HEK293 (cell line): ENCODE results near the gene MTCH2.

Source experiments
- GLIS2 ChIP-seq: fragments of 450-650 bp; formaldehyde crosslinking; IDR thresholded peaks from 2 replicates; pipeline ENCODE4 v1.5.1; 2016; ENCODE audit warnings: missing biosample characterization, missing genetic modification characterization
- OSR2 ChIP-seq: fragments of 450-650 bp; formaldehyde crosslinking; IDR thresholded peaks from 2 replicates; pipeline ENCODE4 v1.5.1; 2016; ENCODE audit warnings: missing biosample characterization, missing genetic modification characterization
- REPIN1 ChIP-seq: fragments of 450-650 bp; formaldehyde crosslinking; IDR thresholded peaks from 2 replicates; pipeline ENCODE4 v1.5.1; 2017; ENCODE audit warnings: missing biosample characterization, missing genetic modification characterization, low read depth
- SP2 ChIP-seq: fragments of 450-650 bp; formaldehyde crosslinking; IDR thresholded peaks from 2 replicates; pipeline ENCODE4 v1.5.1; 2016; ENCODE audit warnings: missing biosample characterization, missing genetic modification characterization
- ZBTB8A ChIP-seq: fragments of 450-650 bp; formaldehyde crosslinking; IDR thresholded peaks from 2 replicates; pipeline ENCODE4 v1.5.1; 2016; ENCODE audit warnings: missing biosample characterization, missing genetic modification characterization
- ZFP41 ChIP-seq: fragments of 450-650 bp; formaldehyde crosslinking; IDR thresholded peaks from 2 replicates; pipeline ENCODE4 v1.5.1; 2016; ENCODE audit warnings: missing biosample characterization, missing genetic modification characterization, borderline replicate concordance
- ZNF184 ChIP-seq: fragments of 450-650 bp; IDR thresholded peaks from 2 replicates; pipeline ENCODE4 v1.5.1; 2018; ENCODE audit warnings: missing biosample characterization, mild to moderate bottlenecking, missing genetic modification characterization
- ZNF19 ChIP-seq: fragments of 450-650 bp; formaldehyde crosslinking; IDR thresholded peaks from 2 replicates; pipeline ENCODE4; 2016; ENCODE audit warnings: missing biosample characterization, missing genetic modification characterization, low read depth
- ZNF214 ChIP-seq: fragments of 450-650 bp; formaldehyde crosslinking; IDR thresholded peaks from 2 replicates; pipeline ENCODE4 v1.5.1; 2017; ENCODE audit warnings: missing biosample characterization, mild to moderate bottlenecking, missing genetic modification characterization, borderline replicate concordance
- ZNF24 ChIP-seq: fragments of 450-650 bp; formaldehyde crosslinking; IDR thresholded peaks from 2 replicates; pipeline ENCODE4 v1.5.1; 2016; ENCODE audit warnings: missing biosample characterization, missing genetic modification characterization
- ZNF266 ChIP-seq: fragments of 450-650 bp; formaldehyde crosslinking; IDR thresholded peaks from 2 replicates; pipeline ENCODE4 v1.5.1; 2016; ENCODE audit warnings: missing biosample characterization, missing genetic modification characterization, low read depth
- ZNF324 ChIP-seq: fragments of 450-650 bp; formaldehyde crosslinking; IDR thresholded peaks from 2 replicates; pipeline ENCODE4 v1.5.1; 2016; ENCODE audit warnings: missing biosample characterization, missing genetic modification characterization
- ZNF341 ChIP-seq: fragments of 450-650 bp; formaldehyde crosslinking; IDR thresholded peaks from 2 replicates; pipeline ENCODE4; 2016; ENCODE audit warnings: low read depth, missing biosample characterization, missing genetic modification characterization
- ZNF366 ChIP-seq: fragments of 450-650 bp; formaldehyde crosslinking; conservative IDR thresholded peaks from 2 replicates; pipeline ENCODE4 v1.5.1; 2016; ENCODE audit warnings: missing biosample characterization, missing genetic modification characterization
- ZNF501 ChIP-seq: fragments of 450-650 bp; formaldehyde crosslinking; IDR thresholded peaks from 2 replicates; pipeline ENCODE4 v1.5.1; 2016; ENCODE audit warnings: missing biosample characterization, missing genetic modification characterization
- ZNF530 ChIP-seq: fragments of 450-650 bp; formaldehyde crosslinking; IDR thresholded peaks from 2 replicates; pipeline ENCODE4 v1.5.1; 2016; ENCODE audit warnings: low read depth, missing biosample characterization, missing genetic modification characterization
- ZNF561 ChIP-seq: fragments of 450-650 bp; IDR thresholded peaks from 2 replicates; pipeline ENCODE4 v1.5.1; 2018; ENCODE audit warnings: missing biosample characterization, missing genetic modification characterization, borderline replicate concordance
- ZNF600 ChIP-seq: fragments of 450-650 bp; formaldehyde crosslinking; IDR thresholded peaks from 2 replicates; pipeline ENCODE4 v1.5.1; 2016; ENCODE audit warnings: missing biosample characterization, missing genetic modification characterization
- ZNF623 ChIP-seq: fragments of 450-650 bp; formaldehyde crosslinking; IDR thresholded peaks from 2 replicates; pipeline ENCODE4 v1.5.1; 2016; ENCODE audit warnings: missing biosample characterization, missing genetic modification characterization
- ZNF664 ChIP-seq: fragments of 450-650 bp; formaldehyde crosslinking; IDR thresholded peaks from 2 replicates; pipeline ENCODE4 v1.5.1; 2016; ENCODE audit warnings: missing biosample characterization, missing genetic modification characterization
- ZNF707 ChIP-seq: fragments of 450-650 bp; formaldehyde crosslinking; IDR thresholded peaks from 2 replicates; pipeline ENCODE4 v1.5.1; 2016; ENCODE audit warnings: missing biosample characterization, missing genetic modification characterization
- ZNF747 ChIP-seq: fragments of 450-650 bp; formaldehyde crosslinking; IDR thresholded peaks from 2 replicates; pipeline ENCODE4 v1.5.1; 2016; ENCODE audit warnings: missing biosample characterization, missing genetic modification characterization
- ZNF776 ChIP-seq: fragments of 450-650 bp; formaldehyde crosslinking; IDR thresholded peaks from 2 replicates; pipeline ENCODE4 v1.5.0; 2017; ENCODE audit warnings: missing biosample characterization, missing genetic modification characterization, borderline replicate concordance
- TF ChIP-seq, protein P1 (sequence below): fragments of 450-650 bp; formaldehyde crosslinking; IDR thresholded peaks from 2 replicates; pipeline ENCODE4 v1.5.1; 2017; ENCODE audit warnings: missing biosample characterization, missing genetic modification characterization
- TF ChIP-seq, protein P2 (sequence below): fragments of 450-650 bp; formaldehyde crosslinking; conservative IDR thresholded peaks from 2 replicates; pipeline ENCODE4 v1.5.1; 2016; ENCODE audit warnings: low read depth, missing biosample characterization, missing genetic modification characterization
- TF ChIP-seq, protein P3 (sequence below): fragments of 450-650 bp; formaldehyde crosslinking; IDR thresholded peaks from 2 replicates; pipeline ENCODE4 v1.5.1; 2016; ENCODE audit warnings: missing biosample characterization, missing genetic modification characterization
- TF ChIP-seq, protein P4 (sequence below): fragments of 450-650 bp; formaldehyde crosslinking; IDR thresholded peaks from 2 replicates; pipeline ENCODE4 v1.5.1; 2016; ENCODE audit warnings: missing biosample characterization, missing genetic modification characterization
- TF ChIP-seq, protein P5 (sequence below): fragments of 450-650 bp; formaldehyde crosslinking; IDR thresholded peaks from 2 replicates; pipeline ENCODE4 v1.5.1; 2016; ENCODE audit warnings: missing biosample characterization, missing genetic modification characterization
- TF ChIP-seq, protein P6 (sequence below): fragments of 450-650 bp; formaldehyde crosslinking; IDR thresholded peaks from 2 replicates; pipeline ENCODE4 v1.5.1; 2017; ENCODE audit warnings: missing biosample characterization, missing genetic modification characterization

The MTCH2 gene

DNA sequence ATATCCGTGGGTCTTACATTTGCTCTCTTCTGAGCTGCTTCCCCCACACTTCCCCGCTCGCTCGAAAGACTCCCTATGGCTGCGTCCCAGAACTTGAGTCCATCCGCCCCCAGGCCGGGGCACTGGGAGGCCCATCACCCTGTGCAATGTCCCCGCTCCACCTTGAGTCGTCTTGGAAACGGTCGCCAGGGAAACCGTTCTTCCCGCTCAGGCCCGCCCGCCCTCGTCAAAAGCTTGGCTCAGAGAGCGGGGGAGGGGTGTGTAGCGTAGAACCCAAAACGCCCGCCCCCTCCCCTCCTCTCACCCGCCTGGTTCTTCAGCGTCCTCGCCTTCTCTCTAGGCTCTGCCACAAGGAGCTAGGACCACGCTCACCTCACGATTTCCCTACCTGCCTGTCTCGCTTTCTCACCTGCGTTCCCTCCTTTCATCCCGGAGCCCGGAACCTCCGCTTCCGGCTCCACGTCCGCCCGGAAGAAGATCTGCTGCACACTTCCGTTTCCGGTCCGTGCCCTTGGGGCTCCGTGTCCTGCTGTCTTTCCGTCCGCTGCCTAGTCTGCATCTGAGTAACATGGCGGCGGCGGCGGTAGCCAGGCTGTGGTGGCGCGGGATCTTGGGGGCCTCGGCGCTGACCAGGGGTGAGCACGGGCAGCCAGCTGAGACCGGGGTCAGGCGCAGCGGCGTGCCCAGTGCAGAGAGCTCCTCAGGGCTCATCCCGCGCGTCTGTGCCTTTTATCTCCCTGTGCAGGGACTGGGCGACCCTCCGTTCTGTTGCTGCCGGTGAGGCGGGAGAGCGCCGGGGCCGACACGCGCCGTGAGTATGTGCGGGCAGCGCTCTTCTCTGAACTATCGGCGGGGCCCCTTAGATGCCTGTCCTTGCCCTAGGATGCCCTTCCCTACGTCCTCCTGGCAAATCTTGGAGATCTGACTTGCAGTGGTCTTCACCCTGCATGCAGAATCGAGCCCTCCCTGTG is 63.5 kb downstream of the MTCH2 start, which contains the start of the genes KBTBD4 and NDUFS3 (continued):
- TF ChIP-seq REPIN1 (tag by site-specific recombination) = peak; percentile 99
- no peak for TF ChIP-seq ZNF19 (tag by site-specific recombination)
- TF ChIP-seq OSR2 (tag by site-specific recombination) = 0 out of 2 replicates have a peak, but pooled peaks have one; percentile 39
- TF ChIP-seq ZNF184 = no peak
- peak; percentile 100 for TF ChIP-seq ZNF324 (tag by site-specific recombination)
- peak; percentile 100 for TF ChIP-seq ZNF341 (tag by site-specific recombination)
- TF ChIP-seq, protein P1, sequence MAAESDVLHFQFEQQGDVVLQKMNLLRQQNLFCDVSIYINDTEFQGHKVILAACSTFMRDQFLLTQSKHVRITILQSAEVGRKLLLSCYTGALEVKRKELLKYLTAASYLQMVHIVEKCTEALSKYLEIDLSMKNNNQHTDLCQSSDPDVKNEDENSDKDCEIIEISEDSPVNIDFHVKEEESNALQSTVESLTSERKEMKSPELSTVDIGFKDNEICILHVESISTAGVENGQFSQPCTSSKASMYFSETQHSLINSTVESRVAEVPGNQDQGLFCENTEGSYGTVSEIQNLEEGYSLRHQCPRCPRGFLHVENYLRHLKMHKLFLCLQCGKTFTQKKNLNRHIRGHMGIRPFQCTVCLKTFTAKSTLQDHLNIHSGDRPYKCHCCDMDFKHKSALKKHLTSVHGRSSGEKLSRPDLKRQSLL = peak; percentile 80
- TF ChIP-seq, protein P2, sequence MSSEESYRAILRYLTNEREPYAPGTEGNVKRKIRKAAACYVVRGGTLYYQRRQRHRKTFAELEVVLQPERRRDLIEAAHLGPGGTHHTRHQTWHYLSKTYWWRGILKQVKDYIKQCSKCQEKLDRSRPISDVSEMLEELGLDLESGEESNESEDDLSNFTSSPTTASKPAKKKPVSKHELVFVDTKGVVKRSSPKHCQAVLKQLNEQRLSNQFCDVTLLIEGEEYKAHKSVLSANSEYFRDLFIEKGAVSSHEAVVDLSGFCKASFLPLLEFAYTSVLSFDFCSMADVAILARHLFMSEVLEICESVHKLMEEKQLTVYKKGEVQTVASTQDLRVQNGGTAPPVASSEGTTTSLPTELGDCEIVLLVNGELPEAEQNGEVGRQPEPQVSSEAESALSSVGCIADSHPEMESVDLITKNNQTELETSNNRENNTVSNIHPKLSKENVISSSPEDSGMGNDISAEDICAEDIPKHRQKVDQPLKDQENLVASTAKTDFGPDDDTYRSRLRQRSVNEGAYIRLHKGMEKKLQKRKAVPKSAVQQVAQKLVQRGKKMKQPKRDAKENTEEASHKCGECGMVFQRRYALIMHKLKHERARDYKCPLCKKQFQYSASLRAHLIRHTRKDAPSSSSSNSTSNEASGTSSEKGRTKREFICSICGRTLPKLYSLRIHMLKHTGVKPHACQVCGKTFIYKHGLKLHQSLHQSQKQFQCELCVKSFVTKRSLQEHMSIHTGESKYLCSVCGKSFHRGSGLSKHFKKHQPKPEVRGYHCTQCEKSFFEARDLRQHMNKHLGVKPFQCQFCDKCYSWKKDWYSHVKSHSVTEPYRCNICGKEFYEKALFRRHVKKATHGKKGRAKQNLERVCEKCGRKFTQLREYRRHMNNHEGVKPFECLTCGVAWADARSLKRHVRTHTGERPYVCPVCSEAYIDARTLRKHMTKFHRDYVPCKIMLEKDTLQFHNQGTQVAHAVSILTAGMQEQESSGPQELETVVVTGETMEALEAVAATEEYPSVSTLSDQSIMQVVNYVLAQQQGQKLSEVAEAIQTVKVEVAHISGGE (tag by site-specific recombination) = peak; percentile 100
- peak; percentile 94 for TF ChIP-seq SP2 (tag by site-specific recombination)
- TF ChIP-seq ZNF530 (tag by site-specific recombination) = no peak
- no peak for TF ChIP-seq ZNF214 (tag by site-specific recombination)
- TF ChIP-seq, protein P3, sequence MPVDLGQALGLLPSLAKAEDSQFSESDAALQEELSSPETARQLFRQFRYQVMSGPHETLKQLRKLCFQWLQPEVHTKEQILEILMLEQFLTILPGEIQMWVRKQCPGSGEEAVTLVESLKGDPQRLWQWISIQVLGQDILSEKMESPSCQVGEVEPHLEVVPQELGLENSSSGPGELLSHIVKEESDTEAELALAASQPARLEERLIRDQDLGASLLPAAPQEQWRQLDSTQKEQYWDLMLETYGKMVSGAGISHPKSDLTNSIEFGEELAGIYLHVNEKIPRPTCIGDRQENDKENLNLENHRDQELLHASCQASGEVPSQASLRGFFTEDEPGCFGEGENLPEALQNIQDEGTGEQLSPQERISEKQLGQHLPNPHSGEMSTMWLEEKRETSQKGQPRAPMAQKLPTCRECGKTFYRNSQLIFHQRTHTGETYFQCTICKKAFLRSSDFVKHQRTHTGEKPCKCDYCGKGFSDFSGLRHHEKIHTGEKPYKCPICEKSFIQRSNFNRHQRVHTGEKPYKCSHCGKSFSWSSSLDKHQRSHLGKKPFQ (tag by site-specific recombination) = peak; percentile 52
- TF ChIP-seq ZBTB8A = peak; percentile 49
- TF ChIP-seq ZNF266 (tag by site-specific recombination) = no peak
- peak; percentile 100 for TF ChIP-seq ZNF501 (tag by site-specific recombination)
- peak; percentile 77 for TF ChIP-seq GLIS2 (tag by site-specific recombination)
- TF ChIP-seq ZFP41 = no peak
- TF ChIP-seq ZNF600 (tag by site-specific recombination) = peak; percentile 83
- no peak for TF ChIP-seq ZNF776 (tag by site-specific recombination)
- peak; percentile 99 for TF ChIP-seq ZNF366 (tag by site-specific recombination)
- TF ChIP-seq ZNF664 (tag by site-specific recombination) = peak; percentile 32; the same call in 1 of the 2 replicates
- TF ChIP-seq ZNF707 = no peak
- peak; percentile 25; the same call in 1 of the 2 replicates for TF ChIP-seq ZNF561
- TF ChIP-seq, protein P4, sequence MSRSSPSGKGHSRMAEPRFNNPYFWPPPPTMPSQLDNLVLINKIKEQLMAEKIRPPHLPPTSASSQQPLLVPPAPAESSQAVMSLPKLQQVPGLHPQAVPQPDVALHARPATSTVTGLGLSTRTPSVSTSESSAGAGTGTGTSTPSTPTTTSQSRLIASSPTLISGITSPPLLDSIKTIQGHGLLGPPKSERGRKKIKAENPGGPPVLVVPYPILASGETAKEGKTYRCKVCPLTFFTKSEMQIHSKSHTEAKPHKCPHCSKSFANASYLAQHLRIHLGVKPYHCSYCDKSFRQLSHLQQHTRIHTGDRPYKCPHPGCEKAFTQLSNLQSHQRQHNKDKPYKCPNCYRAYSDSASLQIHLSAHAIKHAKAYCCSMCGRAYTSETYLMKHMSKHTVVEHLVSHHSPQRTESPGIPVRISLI (tag by site-specific recombination) = 0 out of 2 replicates have a peak, but pooled peaks have one; percentile 51
- TF ChIP-seq ZNF747 (tag by site-specific recombination) = no peak
- TF ChIP-seq ZNF24 = peak; percentile 98
- TF ChIP-seq ZNF623 (tag by site-specific recombination) = peak; percentile 39; the same call in 1 of the 2 replicates
- TF ChIP-seq, protein P5, sequence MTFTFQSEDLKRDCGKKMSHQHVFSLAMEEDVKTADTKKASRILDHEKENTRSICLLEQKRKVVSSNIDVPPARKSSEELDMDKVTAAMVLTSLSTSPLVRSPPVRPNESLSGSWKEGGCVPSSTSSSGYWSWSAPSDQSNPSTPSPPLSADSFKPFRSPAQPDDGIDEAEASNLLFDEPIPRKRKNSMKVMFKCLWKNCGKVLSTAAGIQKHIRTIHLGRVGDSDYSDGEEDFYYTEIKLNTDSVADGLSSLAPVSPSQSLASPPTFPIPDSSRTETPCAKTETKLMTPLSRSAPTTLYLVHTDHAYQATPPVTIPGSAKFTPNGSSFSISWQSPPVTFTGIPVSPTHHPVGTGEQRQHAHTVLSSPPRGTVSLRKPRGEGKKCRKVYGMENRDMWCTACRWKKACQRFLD (tag by site-specific recombination) = no peak
- TF ChIP-seq, protein P6, sequence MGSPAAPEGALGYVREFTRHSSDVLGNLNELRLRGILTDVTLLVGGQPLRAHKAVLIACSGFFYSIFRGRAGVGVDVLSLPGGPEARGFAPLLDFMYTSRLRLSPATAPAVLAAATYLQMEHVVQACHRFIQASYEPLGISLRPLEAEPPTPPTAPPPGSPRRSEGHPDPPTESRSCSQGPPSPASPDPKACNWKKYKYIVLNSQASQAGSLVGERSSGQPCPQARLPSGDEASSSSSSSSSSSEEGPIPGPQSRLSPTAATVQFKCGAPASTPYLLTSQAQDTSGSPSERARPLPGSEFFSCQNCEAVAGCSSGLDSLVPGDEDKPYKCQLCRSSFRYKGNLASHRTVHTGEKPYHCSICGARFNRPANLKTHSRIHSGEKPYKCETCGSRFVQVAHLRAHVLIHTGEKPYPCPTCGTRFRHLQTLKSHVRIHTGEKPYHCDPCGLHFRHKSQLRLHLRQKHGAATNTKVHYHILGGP (tag by site-specific recombination) = 0 out of 2 replicates have a peak, but pooled peaks have one; percentile 25
